Fibroblast of skin of scalp (primary cell): ENCODE results near the gene SPRR5.

Experiments
- DNase-seq: peaks from one replicate; pipeline ENCODE4 v3.0.0-alpha.2; 2013

The SPRR5 gene

DNA sequence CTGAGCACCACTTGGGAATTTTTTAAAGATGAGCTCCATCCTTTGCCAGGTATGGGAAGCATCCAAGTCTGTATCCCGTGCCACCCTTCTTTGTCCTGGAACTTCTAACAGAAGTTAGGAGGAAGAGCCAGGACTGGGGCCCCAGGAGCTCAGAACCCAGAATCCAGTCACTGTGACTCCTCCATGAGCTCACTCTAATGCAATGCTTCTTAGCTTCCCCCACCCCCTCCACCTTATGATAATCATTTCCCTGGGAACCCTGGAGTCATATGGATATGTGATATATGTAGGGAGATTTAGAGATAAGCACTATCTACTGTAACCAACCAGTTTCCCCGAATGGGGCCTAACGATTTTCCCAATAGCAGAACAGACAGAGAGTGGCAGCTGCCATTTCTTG lies 758 bp upstream of the SPRR5 start:
- no peak for DNase-seq

GRCh38 chr1:152951711-152952110 lies 4.7 kb downstream of the SPRR5 start:
- no peak for DNase-seq

DNA sequence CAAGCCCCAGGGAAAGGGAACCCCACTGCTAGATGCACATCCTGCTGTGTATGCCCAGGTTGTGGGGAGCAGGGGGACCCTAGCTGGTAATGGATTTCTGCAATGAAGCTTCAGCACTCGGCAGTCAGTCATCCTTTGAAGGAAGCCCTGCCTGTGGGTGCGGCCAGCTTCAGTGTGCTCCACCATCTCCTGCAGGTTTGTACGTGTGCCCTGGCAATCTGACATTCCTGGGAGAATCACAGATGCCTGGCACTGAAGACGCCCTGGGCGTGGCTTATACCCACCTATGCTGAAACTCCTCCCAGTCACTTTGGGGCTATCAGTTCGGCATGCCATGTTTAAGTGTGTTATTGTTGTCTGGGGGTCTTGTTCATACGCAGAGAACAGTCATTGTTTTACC lies 6.8 kb downstream of the SPRR5 start:
- no peak for DNase-seq

- DNase-seq: no peak
Measured at GRCh38 chr1:152954436-152954835, 7.4 kb downstream of the SPRR5 start.

DNA sequence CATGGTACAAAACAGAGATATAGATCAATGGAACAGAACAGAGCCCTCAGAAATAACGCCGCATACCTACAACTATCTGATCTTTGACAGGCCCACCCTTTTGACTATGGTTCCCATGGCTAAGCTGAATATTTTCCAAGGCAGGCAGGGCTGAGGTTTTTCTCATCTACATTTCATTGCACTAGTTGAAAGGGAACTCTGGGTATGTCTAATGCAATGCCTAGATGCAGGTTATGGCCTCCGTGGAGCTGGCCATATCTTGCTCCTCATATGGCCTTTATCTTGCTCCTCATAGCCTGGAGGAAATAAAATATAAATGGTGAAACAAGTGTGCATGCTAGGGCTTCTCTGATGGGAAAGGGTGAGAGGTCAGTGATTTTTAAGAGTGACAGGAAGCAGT lies 10.6 kb downstream of the SPRR5 start:
- DNase-seq: no peak

- DNase-seq: no peak
Measured at GRCh38 chr1:152959273-152959672, 12.3 kb downstream of the SPRR5 start.

- DNase-seq: no peak
Measured at GRCh38 chr1:152959801-152960451, 12.9 kb downstream of the SPRR5 start.

DNA sequence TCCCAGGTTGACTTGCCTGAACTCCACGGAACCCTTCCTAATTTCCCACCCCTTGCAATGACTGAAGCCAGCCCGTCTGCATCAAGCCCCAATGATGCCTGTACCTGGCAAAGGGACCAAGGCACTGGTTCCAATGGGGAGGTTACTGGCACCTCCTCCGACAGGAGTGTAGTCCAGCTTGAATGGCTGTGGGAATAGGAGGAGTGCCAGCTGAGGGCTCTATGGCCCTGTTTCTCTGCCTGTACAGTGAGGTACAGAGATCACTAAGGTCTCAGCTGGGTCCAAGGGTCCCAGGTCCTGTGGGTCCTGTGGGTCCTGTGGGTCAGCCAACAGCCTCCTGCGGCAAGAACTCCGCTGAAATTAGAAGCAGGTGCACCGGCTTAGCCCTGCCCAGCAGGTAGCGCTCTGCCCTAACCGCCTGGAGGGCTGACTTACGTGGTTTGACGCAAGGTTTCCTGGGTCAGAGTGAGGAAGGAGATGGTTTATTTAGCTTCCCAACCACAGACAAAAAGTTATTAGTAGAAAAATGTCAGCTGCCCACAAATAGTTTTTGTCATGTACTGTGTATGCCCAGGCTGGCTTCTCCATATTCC lies 13.5 kb downstream of the SPRR5 start:
- DNase-seq: no peak

DNA sequence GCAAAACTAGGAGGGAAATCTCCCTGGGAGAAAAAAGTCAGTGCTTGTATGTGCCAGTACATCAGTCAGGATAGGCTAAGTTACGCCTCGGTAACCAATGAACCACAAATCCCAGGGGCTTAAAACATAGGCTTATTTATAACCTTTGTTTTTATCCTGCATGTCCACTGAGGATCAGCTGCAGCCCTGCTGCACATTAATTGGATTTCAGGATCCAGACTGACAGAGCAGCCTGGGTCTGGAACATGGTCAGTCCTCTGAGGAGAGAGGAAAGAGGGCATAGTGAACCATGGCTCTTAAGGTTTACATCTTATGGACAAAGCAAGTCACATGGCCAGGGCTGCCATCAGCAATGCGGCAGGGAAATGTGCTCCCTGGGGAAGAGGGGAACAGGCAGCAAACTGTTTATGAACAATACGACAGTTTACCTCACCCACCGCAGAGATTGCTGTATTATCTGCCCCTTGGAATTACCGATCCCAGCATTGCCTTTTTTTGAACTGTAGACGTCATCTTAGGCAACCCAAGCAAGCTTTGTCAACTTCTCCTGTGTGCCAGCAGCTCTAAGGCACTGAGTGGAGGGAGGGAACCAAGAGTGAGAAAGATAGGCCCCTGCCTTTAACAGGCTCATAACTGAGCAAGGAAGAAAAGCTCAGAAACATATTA lies 14.4 kb downstream of the SPRR5 start:
- DNase-seq: no peak

DNA sequence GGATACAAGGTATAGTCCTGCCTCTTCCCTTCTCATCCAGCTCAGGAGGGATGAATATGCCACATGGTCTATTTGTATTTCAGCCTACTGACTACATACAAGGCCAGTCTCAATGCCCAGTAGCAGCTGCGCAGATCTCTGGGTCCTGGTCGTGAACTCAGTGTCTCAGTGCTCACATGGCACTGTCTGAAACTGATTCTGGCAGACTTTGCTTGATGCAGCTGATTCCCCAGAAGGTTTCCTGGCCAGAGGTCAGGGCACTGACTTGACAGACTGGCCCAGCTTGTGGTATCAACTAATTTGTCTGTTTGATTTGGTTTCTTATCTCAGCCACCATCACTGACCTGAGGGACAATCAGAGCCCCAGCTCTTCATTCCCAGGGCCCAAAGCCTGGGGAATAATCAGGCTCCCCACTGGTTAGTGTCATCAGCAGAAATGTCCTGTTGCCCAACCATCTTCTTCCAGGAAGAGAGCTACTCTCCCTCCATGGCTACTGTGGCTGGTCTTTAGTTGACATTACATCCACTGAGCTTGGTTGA lies 15.9 kb downstream of the SPRR5 start:
- no peak for DNase-seq

DNA sequence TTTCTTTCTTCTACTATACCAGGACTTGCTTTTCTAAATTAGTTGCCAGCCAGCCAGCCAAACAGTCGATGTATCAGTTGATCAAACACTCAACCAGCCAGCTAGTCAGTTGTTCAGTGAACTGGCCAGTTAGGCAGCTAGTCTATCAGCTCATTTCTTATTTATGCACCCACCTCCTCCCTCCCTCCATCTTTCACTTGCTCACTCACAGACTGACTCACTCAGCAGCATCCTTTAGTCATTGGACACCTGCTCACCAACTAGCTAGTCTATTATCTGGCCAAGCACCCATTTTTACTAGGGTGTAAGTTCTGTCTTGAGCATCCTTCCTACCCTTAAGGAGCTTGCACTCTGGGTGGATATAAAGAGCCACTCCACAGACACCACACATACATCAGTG lies 17.5 kb downstream of the SPRR5 start:
- no peak for DNase-seq

DNA sequence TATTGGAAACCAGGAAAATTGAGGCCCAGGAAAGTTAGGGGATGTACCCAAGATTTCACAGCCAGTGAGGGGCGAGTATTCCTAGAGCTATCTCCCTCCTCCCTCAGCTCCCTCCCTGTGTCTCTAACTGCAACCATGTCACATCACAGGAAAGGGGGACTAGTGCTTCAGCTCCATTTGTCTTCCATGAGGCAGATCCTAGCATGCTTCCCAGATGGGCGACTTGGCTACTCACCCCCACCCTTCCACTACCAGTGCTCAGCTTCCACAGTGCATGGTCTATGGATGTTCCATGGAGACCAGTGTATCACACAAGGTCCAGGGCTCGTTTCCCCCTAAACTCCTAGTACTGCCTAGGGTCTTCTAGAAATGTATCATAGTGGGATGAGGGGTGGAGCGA lies 18.8 kb downstream of the SPRR5 start:
- no peak for DNase-seq

DNA sequence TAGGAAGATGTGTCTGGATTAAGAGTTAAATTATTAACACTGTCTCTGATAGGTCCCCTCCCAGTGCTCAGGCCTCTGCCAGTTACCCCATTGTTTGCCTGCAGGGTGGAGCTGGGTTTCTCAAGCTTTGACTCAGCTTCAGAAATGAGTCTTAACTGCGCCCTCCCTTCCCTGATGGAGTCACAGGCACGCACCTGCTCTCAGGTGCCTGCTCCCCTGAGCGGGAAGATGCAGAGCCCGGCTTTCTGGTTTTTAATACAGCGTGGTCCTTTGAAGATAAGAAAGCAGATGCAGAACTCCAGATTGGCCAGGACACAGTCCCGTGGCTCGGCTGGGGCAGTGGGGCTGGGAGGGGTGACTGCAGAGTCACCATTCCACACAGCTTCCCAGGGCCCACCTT lies 20.2 kb downstream of the SPRR5 start:
- DNase-seq: no peak

GRCh38 chr1:152968248-152968647 lies 21.2 kb downstream of the SPRR5 start:
- DNase-seq: no peak

DNA sequence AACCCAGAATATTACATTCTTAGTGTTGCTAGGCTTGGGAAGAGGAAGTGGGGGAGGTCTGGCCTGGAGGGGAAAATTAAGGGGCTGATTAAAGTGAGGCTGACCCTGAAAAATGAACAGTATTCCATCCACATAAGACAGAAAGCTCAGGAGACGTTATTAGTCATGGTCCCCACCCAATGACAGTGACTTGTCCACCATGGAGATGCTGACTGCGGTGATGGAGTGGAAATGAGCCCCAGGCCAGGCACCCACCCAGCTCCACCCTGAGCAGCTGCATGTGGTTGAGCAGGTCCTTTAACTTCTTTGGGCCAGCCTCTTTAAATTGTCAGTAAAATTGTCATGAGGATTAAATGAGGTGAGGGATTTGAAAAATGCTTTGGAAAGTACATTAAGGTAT lies 22.0 kb downstream of the SPRR5 start:
- DNase-seq: no peak

GRCh38 chr1:152970495-152970894 lies 23.5 kb downstream of the SPRR5 start, which contains the start of gene SPRR4:
SPRR4 (plus strand) TSS chr1:152970648; CDS start chr1:152971891, 1,243 bp downstream.
- DNase-seq: no peak

- no peak for DNase-seq
Measured at GRCh38 chr1:152972196-152972886, 25.3 kb downstream of the SPRR5 start.

DNA sequence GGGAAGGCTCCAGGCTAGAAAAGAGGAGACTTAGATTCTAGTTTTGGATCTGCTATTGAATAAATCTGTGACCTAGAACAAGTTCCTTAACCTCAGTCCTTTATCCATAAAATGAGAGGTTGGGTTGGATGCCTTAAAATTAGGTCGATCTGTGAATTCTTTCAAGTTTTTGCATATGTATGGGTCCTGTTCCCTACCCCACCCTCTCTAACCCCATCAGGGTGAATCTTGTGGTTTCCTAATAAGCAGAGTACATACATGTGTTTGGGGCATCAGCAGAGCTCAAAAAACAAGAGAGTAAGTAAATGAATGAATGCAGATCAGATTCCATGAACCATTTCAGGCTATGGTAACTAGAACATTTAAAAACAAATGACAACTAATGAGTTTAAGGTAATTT lies 29.7 kb downstream of the SPRR5 start:
- no peak for DNase-seq

- DNase-seq: no peak
Measured at GRCh38 chr1:152977614-152978013, 30.6 kb downstream of the SPRR5 start.

- no peak for DNase-seq
Measured at GRCh38 chr1:152980676-152981075, 33.7 kb downstream of the SPRR5 start.

DNA sequence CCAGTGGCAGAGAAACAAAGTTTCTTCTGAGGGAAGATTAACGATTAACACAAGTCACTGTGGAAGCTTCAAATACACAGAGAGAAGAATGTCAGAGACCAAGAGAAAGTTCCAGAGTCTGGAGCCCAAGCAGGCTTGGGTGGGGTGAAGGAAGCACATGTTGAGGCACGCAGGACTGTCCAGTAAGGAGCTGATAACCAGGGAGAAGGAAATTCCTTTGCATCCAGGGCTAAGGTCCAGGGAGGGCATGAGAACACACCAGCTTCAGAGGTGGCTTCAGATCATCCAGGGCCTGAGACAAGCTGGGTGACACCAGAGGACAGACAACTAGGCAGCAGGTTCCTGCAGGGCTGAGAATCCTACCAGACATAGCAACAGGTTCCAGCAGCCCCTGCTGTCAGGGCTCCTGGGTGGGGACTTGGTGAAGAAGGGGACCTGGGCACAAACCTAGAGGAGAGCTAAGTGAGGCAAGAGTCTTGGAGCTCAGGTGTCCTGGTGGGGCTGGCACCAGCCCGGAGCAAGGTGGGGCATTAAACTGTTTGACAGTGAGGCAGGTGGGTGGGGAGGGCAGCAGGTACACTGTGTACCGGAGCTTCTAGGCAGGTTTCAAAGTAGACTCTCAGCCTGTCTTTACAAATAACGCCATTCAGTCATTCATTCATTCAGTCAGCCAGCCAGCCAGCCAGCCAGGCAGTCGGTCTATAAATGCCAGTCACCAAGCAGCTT lies 34.3 kb downstream of the SPRR5 start:
- DNase-seq: no peak

DNA sequence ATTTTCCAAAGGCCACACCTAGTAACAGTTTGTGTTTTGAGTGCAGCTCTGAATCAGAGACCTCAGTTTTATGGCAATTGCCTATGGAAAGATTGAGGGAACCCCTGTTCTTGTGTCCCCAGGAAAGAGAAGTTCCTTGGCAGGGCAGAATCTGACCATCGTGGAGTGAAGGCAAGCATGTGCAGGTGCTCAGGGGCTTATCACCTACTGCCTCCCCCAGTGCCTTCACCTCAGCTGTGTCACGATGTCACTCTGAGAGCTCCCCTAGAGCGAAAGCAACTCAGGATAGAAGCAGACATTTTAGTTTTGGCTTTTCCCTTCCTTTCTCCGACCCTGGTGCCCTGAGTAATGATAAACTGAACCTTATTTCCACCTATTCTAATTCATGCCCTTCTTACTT lies 35.1 kb downstream of the SPRR5 start:
- DNase-seq: no peak

- no peak for DNase-seq
Measured at GRCh38 chr1:152983234-152983633, 36.2 kb downstream of the SPRR5 start.
